Measurements from ENCODE around the gene ANTXR2. TPM values are rescaled to one million over a fixed set of nuclear protein-coding genes. Genes with fewer than 3 reads are reported as not detected.

The ANTXR2 gene
- total and polyA plus RNA-seq, 2 donors (not counting 3 experiments of a cell fraction or from before 2014, with no cell fraction given): 6.6 to 64.6 TPM

DNA sequence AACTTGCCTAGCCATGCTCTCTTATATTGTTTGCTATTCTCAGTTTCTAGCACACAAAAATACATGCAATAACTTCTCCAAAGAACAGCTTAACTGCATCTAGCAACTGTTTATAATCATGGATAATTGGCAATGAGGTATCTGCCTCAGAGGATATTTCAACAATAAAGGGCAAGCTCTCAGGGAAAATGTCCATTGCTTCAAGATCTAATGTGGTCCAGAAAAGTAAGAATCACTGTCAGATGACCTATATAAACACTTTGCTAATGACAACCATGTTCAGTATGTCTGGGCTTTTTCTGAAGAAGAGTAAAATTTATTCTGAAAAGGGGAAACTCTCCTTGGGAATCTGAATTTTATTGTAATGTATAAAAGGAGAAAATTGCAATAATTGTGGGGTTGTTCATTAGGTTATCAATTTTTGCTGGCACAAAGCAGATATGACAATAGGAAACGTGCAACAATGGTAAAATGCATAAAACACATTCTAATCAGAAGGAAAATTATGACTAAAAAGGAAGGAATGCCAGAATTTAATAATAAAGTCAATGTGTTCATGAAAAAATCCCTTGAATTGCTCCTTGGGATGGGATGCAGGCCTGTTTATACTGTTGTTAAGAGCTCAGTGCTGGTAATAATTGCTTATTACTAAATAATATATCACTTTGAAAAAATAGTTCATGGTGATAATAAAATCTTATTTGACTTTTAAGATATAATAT is 90.3 kb downstream of the ANTXR2 start:
- BruUV-seq (replicated peaks): no TSS peak
- DNase-seq (ENCODE audit: low read depth, low spot score) (peak; percentile 66), FAIRE-seq (no peak)
- no peak overlapping the region for H3K9ac ChIP-seq (replicated peaks; ENCODE audit: extremely low read depth, insufficient read depth, low read length)
- intact Hi-C loops (cut with micrococcal nuclease): no loop called here
- POLR2A ChIA-PET: interaction anchor here (0.6 kb wide), 1 partner anchor 47 kb away, joined by 3 read pairs; no protein-coding TSS in a partner anchor
- peaks cover 13% of the 10 kb centered on the region for H3K79me2 ChIP-seq (ENCODE audit: control insufficient read depth, insufficient read depth, low read length)
- TF ChIP-seq POLR2A (IDR thresholded peaks at IDR 0.05; ENCODE audit: low read depth, low read length) (no peak), MYC (IDR thresholded peaks at IDR 0.05; ENCODE audit: low read depth, low read length) (no peak), POLR2AphosphoS5 (IDR thresholded peaks at IDR 0.05; ENCODE audit: insufficient read depth, low read depth, low read length) (no peak), GATA2 (IDR thresholded peaks at IDR 0.05; ENCODE audit: insufficient read depth, insufficient read length, low read depth, low read length) (peak; percentile 49), EZH2 (IDR thresholded peaks at IDR 0.05; ENCODE audit: borderline replicate concordance, low read depth, low read length, severe bottlenecking) (no peak), JUN (IDR thresholded peaks at IDR 0.05; ENCODE audit: borderline replicate concordance, insufficient read depth, insufficient read length, low read depth) (peak; percentile 49), FOS (IDR thresholded peaks at IDR 0.05; ENCODE audit: borderline replicate concordance, insufficient read depth, low read length) (peak; percentile 30)
- TF ChIP-seq, protein P1, sequence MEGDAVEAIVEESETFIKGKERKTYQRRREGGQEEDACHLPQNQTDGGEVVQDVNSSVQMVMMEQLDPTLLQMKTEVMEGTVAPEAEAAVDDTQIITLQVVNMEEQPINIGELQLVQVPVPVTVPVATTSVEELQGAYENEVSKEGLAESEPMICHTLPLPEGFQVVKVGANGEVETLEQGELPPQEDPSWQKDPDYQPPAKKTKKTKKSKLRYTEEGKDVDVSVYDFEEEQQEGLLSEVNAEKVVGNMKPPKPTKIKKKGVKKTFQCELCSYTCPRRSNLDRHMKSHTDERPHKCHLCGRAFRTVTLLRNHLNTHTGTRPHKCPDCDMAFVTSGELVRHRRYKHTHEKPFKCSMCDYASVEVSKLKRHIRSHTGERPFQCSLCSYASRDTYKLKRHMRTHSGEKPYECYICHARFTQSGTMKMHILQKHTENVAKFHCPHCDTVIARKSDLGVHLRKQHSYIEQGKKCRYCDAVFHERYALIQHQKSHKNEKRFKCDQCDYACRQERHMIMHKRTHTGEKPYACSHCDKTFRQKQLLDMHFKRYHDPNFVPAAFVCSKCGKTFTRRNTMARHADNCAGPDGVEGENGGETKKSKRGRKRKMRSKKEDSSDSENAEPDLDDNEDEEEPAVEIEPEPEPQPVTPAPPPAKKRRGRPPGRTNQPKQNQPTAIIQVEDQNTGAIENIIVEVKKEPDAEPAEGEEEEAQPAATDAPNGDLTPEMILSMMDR (IDR thresholded peaks at IDR 0.05; ENCODE audit: extremely low read depth in 1 of 2, insufficient read depth in 1 of 2, low read depth in 1 of 2, low read length in 2 of 2): no peak
- TF ChIP-seq, protein P2, sequence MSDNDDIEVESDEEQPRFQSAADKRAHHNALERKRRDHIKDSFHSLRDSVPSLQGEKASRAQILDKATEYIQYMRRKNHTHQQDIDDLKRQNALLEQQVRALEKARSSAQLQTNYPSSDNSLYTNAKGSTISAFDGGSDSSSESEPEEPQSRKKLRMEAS (IDR thresholded peaks at IDR 0.05; ENCODE audit: insufficient read depth, insufficient read length): no peak
- peaks cover 22% of the 10 kb centered on the region for H3K4me1 ChIP-seq (ENCODE audit: control insufficient read depth, extremely low read depth, insufficient read depth, low read length)
- dilution Hi-C loops (cut with MboI; ENCODE audit: extremely low pct_ligation_motif_present, low sequenced_read_pairs): no loop called here
- H3K4me3 ChIP-seq (replicated peaks in 1 of 3; ENCODE audit: insufficient read depth in 1 of 3, low read depth in 1 of 3, low read length in 3 of 3): no peak overlapping the region
- peaks cover 0 to 9% of the 10 kb centered on the region in 2 experiments for H3K36me3 ChIP-seq (ENCODE audit: control insufficient read depth in 2 of 2, extremely low read depth in 1 of 2, insufficient read depth in 2 of 2, low read length in 2 of 2)
- peak overlapping the region; percentile 44 for H3K4me2 ChIP-seq (ENCODE audit: insufficient read depth, low read length)
- H3K9me3 ChIP-seq (replicated peaks; ENCODE audit: control insufficient read depth, insufficient read depth, low read length): no peaks in the 10 kb centered on the region
- no peak overlapping the region for H2AFZ ChIP-seq (ENCODE audit: low read depth, low read length)
- H4K20me1 ChIP-seq (replicated peaks; ENCODE audit: control insufficient read depth, extremely low read depth, insufficient read depth, low read length): no peaks in the 10 kb centered on the region
- no peaks in the 10 kb centered on the region for H3K9me1 ChIP-seq (replicated peaks; ENCODE audit: control insufficient read depth, extremely low read depth, insufficient read depth, low read length)
- CTCF ChIA-PET: interaction anchor here (1.0 to 1.1 kb wide), 2 partner anchors 25 to 38 kb away, joined by 3 read pairs; no protein-coding TSS in a partner anchor
- H3K27ac ChIP-seq (ENCODE audit: insufficient read depth, low read depth, low read length): peak overlapping the region; percentile 65
- no peaks in the 10 kb centered on the region for H3K27me3 ChIP-seq (ENCODE audit: control insufficient read depth in 2 of 2, insufficient read depth in 2 of 2, low read length in 2 of 2)

Measured in endothelial cell of umbilical vein (primary cell).